HG03159 (cell line): ENCODE data around the gene CXCR2.

Experiments used
- ATAC-seq: cut with Tn5 transposase; IDR thresholded peaks from one replicate; pipeline ENCODE4 v1.9.1; 2021; ENCODE audit warnings: mild to moderate bottlenecking, moderate library complexity; ENCODE audit not compliant: unreplicated experiment

Gene CXCR2

GRCh38 chr2:218180467-218181114 lies 54.8 kb downstream of the CXCR2 start:
- ATAC-seq, result no peak

GRCh38 chr2:218184331-218184730 lies 58.5 kb downstream of the CXCR2 start:
- no peak for ATAC-seq

- no peak for ATAC-seq
Measured at GRCh38 chr2:218186355-218186766, 60.5 kb downstream of the CXCR2 start.
